Measurements from ENCODE around the gene CLEC9A. TPM values are rescaled to one million over a fixed set of nuclear protein-coding genes. Genes with fewer than 3 reads are reported as not detected.

CLEC9A gene
- total RNA-seq, 1 experiment from 2014 or later = not detected

- H3K4me2 ChIP-seq (ENCODE audit: low read length) = no peak overlapping the region
- no peaks in the 10 kb centered on the region for H3K9me2 ChIP-seq (ENCODE audit: insufficient read depth)
- ChIA-PET RAD21 (ENCODE audit: low non-redundant PET in 1 of 2, low total read pairs in 2 of 2, uncharacterized antibody in 2 of 2, unreplicated experiment in 2 of 2) (no interaction called here), POLR2A (no interaction called here), CTCF (no interaction called here)
- H3K27me3 ChIP-seq (ENCODE audit: insufficient read depth, low read length) = peaks cover 84% of the 10 kb centered on the region
- DNase-seq (ENCODE audit: low read depth, low spot score) (no peak), ATAC-seq (no peak)
- H2AFZ ChIP-seq (ENCODE audit: low read depth, low read length, poor library complexity, severe bottlenecking) = no peak overlapping the region
- H4K20me1 ChIP-seq (ENCODE audit: insufficient read depth) = no peaks in the 10 kb centered on the region
- intact Hi-C loops (cut with micrococcal nuclease) = no loop called here
- no TSS peak for BruUV-seq (replicated peaks)
- no peak for TF ChIP-seq MAX (IDR thresholded peaks at IDR 0.05)
- H3K4me3 ChIP-seq (replicated peaks in 1 of 2; ENCODE audit: low read depth in 1 of 2, low read length in 2 of 2) = no peak overlapping the region
- H3K9me3 ChIP-seq (ENCODE audit: control insufficient read depth in 1 of 2, insufficient read depth in 1 of 2, low read depth in 1 of 2, low read length in 2 of 2) = no peaks in the 10 kb centered on the region
- no peak overlapping the region for H3K27ac ChIP-seq (ENCODE audit: low read depth, low read length)
- no peak overlapping the region for H3K9ac ChIP-seq (ENCODE audit: low read length)
- no peaks in the 10 kb centered on the region for H3K4me1 ChIP-seq (ENCODE audit: control insufficient read depth in 1 of 2, insufficient read depth in 2 of 2, low read length in 2 of 2)
- H3K79me2 ChIP-seq (ENCODE audit: insufficient read depth, low read length) = no peaks in the 10 kb centered on the region
- no peaks in the 10 kb centered on the region for H3K36me3 ChIP-seq (ENCODE audit: control insufficient read depth in 1 of 2, insufficient read depth in 2 of 2, low read length in 2 of 2)
Measured at GRCh38 chr12:10068644-10069043, 38.2 kb downstream of the CLEC9A start.

- no peak overlapping the region for H2AFZ ChIP-seq (ENCODE audit: low read depth, low read length, poor library complexity, severe bottlenecking)
Measured at GRCh38 chr12:10069099-10069498, 38.6 kb downstream of the CLEC9A start.

More at GRCh38 chr12:10069099-10069498, 38.6 kb downstream of the CLEC9A start:
- DNase-seq (ENCODE audit: low read depth, low spot score) (no peak), ATAC-seq (no peak)
- H3K9me3 ChIP-seq (ENCODE audit: control insufficient read depth in 1 of 2, insufficient read depth in 1 of 2, low read depth in 1 of 2, low read length in 2 of 2) = no peaks in the 10 kb centered on the region
- intact Hi-C loops (cut with micrococcal nuclease) = no loop called here
- BruUV-seq (replicated peaks) = no TSS peak
- H3K9me2 ChIP-seq (ENCODE audit: insufficient read depth) = no peaks in the 10 kb centered on the region
- H3K4me2 ChIP-seq (ENCODE audit: low read length) = no peak overlapping the region
- ChIA-PET RAD21 (ENCODE audit: low non-redundant PET in 1 of 2, low total read pairs in 2 of 2, uncharacterized antibody in 2 of 2, unreplicated experiment in 2 of 2) (no interaction called here), CTCF (no interaction called here), POLR2A (no interaction called here)
- no peak overlapping the region for H3K27ac ChIP-seq (ENCODE audit: low read depth, low read length)
- no peak overlapping the region for H3K4me3 ChIP-seq (replicated peaks in 1 of 2; ENCODE audit: low read depth in 1 of 2, low read length in 2 of 2)
- no peaks in the 10 kb centered on the region for H3K79me2 ChIP-seq (ENCODE audit: insufficient read depth, low read length)
- no peaks in the 10 kb centered on the region for H3K36me3 ChIP-seq (ENCODE audit: control insufficient read depth in 1 of 2, insufficient read depth in 2 of 2, low read length in 2 of 2)
- H3K27me3 ChIP-seq (ENCODE audit: insufficient read depth, low read length) = peaks cover 84% of the 10 kb centered on the region
- no peak for TF ChIP-seq EGR1 (IDR thresholded peaks at IDR 0.05; ENCODE audit: low read depth)
- no peak for TF ChIP-seq SRF (IDR thresholded peaks at IDR 0.05; ENCODE audit: low read depth)
- no peak for TF ChIP-seq RAD21 (IDR thresholded peaks at IDR 0.05; ENCODE audit: low read depth)
- no peak for TF ChIP-seq EZH2phosphoT487 (IDR thresholded peaks at IDR 0.05; ENCODE audit: borderline replicate concordance)
- no peak for TF ChIP-seq SP1 (IDR thresholded peaks at IDR 0.05; ENCODE audit: low read depth)
- no peak for TF ChIP-seq REST (IDR thresholded peaks at IDR 0.05; ENCODE audit: low read depth)
- TF ChIP-seq ZBTB33 (IDR thresholded peaks at IDR 0.05; ENCODE audit: extremely low read depth, insufficient replicate concordance, low read length) = no peak
- TF ChIP-seq ZFX (IDR thresholded peaks at IDR 0.05) = no peak
- TF ChIP-seq CBX3 (IDR thresholded peaks at IDR 0.05; ENCODE audit: low read depth) = no peak
- TF ChIP-seq MAX (IDR thresholded peaks at IDR 0.05) = no peak
- TF ChIP-seq ELF1 (IDR thresholded peaks at IDR 0.05; ENCODE audit: borderline replicate concordance, low read depth) = no peak
- no peak for TF ChIP-seq ATF3 (IDR thresholded peaks at IDR 0.05)
- no peak for TF ChIP-seq JUND (IDR thresholded peaks at IDR 0.05)
- TF ChIP-seq POLR2A (IDR thresholded peaks at IDR 0.05; ENCODE audit: borderline replicate concordance, extremely low read depth, insufficient read depth, insufficient read length) = no peak
- TF ChIP-seq YY1 (IDR thresholded peaks at IDR 0.05; ENCODE audit: extremely low read depth, insufficient replicate concordance, low read depth, low read length) = no peak
- H4K20me1 ChIP-seq (ENCODE audit: insufficient read depth) = no peaks in the 10 kb centered on the region
- H3K9ac ChIP-seq (ENCODE audit: low read length) = no peak overlapping the region
- no peaks in the 10 kb centered on the region for H3K4me1 ChIP-seq (ENCODE audit: control insufficient read depth in 1 of 2, insufficient read depth in 2 of 2, low read length in 2 of 2)
